HEK293T (cell line): ENCODE data around the gene ARID1A.

Experiments used
- ARNT ChIP-seq: fragments of 450-650 bp; IDR thresholded peaks from 2 replicates; pipeline ENCODE4 v1.6.1; 2017; ENCODE audit warnings: mild to moderate bottlenecking
- BHLHE40 ChIP-seq: fragments of 450-650 bp; IDR thresholded peaks from 2 replicates; pipeline ENCODE4 v1.6.1; 2016; ENCODE audit warnings: mild to moderate bottlenecking, moderate library complexity, borderline replicate concordance
- ELF4 ChIP-seq: fragments of 450-650 bp; IDR thresholded peaks from 2 replicates; pipeline ENCODE4 v1.6.1; 2017; ENCODE audit warnings: antibody characterized with exemption
- FOXK2 ChIP-seq: fragments of 450-650 bp; IDR thresholded peaks from 2 replicates; pipeline ENCODE4 v1.6.1; 2016; ENCODE audit warnings: mild to moderate bottlenecking
- FOXM1 ChIP-seq: fragments of 450-650 bp; IDR thresholded peaks from 2 replicates; pipeline ENCODE4 v1.6.1; 2017; ENCODE audit warnings: mild to moderate bottlenecking, borderline replicate concordance
- LEF1 ChIP-seq: fragments of 450-650 bp; IDR thresholded peaks from 2 replicates; pipeline ENCODE4 v1.6.1; 2017; ENCODE audit warnings: mild to moderate bottlenecking, borderline replicate concordance
- NFRKB ChIP-seq: fragments of 450-650 bp; IDR thresholded peaks from 2 replicates; pipeline ENCODE4 v1.6.1; 2016; ENCODE audit warnings: mild to moderate bottlenecking, moderate library complexity
- SUZ12 ChIP-seq: fragments of 450-650 bp; IDR thresholded peaks from 2 replicates; pipeline ENCODE4 v1.6.1; 2016; ENCODE audit warnings: mild to moderate bottlenecking
- ZNF384 ChIP-seq: fragments of 450-650 bp; IDR thresholded peaks from 2 replicates; pipeline ENCODE4 v1.6.1; 2016
- TF ChIP-seq, protein P1 (sequence below): fragments of 450-650 bp; IDR thresholded peaks from 2 replicates; pipeline ENCODE4 v1.6.1; 2016

DNA sequence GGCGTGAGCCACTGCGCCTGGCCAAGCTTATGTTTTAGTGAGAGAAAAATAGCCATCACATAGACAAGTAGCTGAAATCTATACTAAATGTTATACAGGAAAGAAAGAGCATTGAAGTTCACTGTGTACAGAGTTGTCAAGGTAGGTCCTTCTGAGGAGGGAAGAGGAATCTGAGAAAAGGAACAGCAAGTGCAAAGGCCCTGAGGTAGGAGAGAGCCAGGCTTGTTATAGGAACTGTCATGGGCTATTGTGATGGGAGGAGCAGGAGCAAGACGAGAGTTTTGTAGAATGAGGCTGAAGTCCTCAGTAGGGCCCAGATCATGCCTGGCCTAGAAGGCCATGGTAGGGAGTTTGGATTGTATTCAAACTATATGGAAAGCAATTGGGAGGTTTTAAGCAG, 135.2 kb downstream of the ARID1A start:
- TF ChIP-seq ZNF384 (no peak), LEF1 (no peak), BHLHE40 (no peak), NFRKB (no peak), SUZ12 (no peak), ARNT (no peak), ELF4 (no peak), FOXM1 (no peak), FOXK2 (no peak)
- TF ChIP-seq, protein P1, sequence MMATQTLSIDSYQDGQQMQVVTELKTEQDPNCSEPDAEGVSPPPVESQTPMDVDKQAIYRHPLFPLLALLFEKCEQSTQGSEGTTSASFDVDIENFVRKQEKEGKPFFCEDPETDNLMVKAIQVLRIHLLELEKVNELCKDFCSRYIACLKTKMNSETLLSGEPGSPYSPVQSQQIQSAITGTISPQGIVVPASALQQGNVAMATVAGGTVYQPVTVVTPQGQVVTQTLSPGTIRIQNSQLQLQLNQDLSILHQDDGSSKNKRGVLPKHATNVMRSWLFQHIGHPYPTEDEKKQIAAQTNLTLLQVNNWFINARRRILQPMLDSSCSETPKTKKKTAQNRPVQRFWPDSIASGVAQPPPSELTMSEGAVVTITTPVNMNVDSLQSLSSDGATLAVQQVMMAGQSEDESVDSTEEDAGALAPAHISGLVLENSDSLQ: no peak
